HL-60 (cell line): ENCODE results near the gene ZSWIM6.

Experiments
- DNase-seq, 2 experiments: peaks; one replicate each; pipeline ENCODE4 v3.0.0-alpha.2; 2010 to 2020; ENCODE audit warnings: low read depth in 1 of 2, low spot score in 1 of 2
- H3K27ac ChIP-seq: fragments of 250-450 bp; sonication (Bioruptor Pico); replicated peaks from 2 replicates; pipeline ENCODE4 v1.5.1; 2020; ENCODE audit warnings: mild to moderate bottlenecking, moderate library complexity
- H3K27me3 ChIP-seq: fragments of 250-450 bp; sonication (Bioruptor Pico); 2 replicates; pipeline ENCODE4 v1.5.1; 2021; ENCODE audit warnings: mild to moderate bottlenecking, moderate library complexity; ENCODE audit not compliant: insufficient read depth, poor library complexity, severe bottlenecking
- H3K4me3 ChIP-seq: replicated peaks from 2 replicates; pipeline ENCODE4 v1.5.1; 2011; ENCODE audit warnings: mild to moderate bottlenecking, control low read depth, low read length; ENCODE audit not compliant: insufficient read depth
- GABPA ChIP-seq: IDR thresholded peaks from 2 replicates; pipeline ENCODE4 v1.6.1; 2012; ENCODE audit warnings: low read depth
- POLR2AphosphoS5 ChIP-seq: IDR thresholded peaks from 2 replicates; pipeline ENCODE4 v1.6.1; 2012; ENCODE audit warnings: low read depth
- SPI1 ChIP-seq: IDR thresholded peaks from 2 replicates; pipeline ENCODE4 v1.6.1; 2012; ENCODE audit warnings: low read depth, mild to moderate bottlenecking, borderline replicate concordance
- TF ChIP-seq, protein P1 (sequence below): IDR thresholded peaks from 2 replicates; pipeline ENCODE4 v1.6.1; 2012; ENCODE audit warnings: low read depth; ENCODE audit not compliant: insufficient replicate concordance
- TF ChIP-seq, protein P2 (sequence below): IDR thresholded peaks from one replicate; pipeline ENCODE4 v1.5.1; 2011; ENCODE audit warnings: low read length, control low read depth, inconsistent platforms; ENCODE audit not compliant: insufficient read depth

Gene ZSWIM6

DNA sequence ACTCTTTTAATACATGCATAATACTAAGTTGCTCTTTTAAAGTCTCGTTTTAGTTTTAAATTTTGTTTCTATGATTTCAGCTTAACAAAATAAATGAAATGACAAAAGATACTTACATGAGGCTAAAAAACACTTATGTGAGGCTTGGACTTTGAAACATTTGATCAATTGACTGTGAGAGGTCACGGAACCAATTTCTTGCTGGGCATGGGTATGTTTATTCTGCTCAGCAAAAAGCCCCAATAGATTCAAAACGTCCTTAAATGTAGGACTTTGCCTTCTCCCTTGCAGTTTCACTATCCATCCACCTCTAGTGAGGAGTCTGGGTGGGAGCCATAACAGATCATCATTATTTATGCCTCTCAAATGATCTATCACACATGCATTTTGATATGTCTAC is 191.9 kb downstream of the ZSWIM6 start:
- no peaks in the 10 kb centered on the region for H3K27me3 ChIP-seq
- TF ChIP-seq, protein P1, sequence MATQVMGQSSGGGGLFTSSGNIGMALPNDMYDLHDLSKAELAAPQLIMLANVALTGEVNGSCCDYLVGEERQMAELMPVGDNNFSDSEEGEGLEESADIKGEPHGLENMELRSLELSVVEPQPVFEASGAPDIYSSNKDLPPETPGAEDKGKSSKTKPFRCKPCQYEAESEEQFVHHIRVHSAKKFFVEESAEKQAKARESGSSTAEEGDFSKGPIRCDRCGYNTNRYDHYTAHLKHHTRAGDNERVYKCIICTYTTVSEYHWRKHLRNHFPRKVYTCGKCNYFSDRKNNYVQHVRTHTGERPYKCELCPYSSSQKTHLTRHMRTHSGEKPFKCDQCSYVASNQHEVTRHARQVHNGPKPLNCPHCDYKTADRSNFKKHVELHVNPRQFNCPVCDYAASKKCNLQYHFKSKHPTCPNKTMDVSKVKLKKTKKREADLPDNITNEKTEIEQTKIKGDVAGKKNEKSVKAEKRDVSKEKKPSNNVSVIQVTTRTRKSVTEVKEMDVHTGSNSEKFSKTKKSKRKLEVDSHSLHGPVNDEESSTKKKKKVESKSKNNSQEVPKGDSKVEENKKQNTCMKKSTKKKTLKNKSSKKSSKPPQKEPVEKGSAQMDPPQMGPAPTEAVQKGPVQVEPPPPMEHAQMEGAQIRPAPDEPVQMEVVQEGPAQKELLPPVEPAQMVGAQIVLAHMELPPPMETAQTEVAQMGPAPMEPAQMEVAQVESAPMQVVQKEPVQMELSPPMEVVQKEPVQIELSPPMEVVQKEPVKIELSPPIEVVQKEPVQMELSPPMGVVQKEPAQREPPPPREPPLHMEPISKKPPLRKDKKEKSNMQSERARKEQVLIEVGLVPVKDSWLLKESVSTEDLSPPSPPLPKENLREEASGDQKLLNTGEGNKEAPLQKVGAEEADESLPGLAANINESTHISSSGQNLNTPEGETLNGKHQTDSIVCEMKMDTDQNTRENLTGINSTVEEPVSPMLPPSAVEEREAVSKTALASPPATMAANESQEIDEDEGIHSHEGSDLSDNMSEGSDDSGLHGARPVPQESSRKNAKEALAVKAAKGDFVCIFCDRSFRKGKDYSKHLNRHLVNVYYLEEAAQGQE: no peak
- TF ChIP-seq SPI1 (no peak), POLR2AphosphoS5 (no peak), GABPA (no peak)
- TF ChIP-seq, protein P2, sequence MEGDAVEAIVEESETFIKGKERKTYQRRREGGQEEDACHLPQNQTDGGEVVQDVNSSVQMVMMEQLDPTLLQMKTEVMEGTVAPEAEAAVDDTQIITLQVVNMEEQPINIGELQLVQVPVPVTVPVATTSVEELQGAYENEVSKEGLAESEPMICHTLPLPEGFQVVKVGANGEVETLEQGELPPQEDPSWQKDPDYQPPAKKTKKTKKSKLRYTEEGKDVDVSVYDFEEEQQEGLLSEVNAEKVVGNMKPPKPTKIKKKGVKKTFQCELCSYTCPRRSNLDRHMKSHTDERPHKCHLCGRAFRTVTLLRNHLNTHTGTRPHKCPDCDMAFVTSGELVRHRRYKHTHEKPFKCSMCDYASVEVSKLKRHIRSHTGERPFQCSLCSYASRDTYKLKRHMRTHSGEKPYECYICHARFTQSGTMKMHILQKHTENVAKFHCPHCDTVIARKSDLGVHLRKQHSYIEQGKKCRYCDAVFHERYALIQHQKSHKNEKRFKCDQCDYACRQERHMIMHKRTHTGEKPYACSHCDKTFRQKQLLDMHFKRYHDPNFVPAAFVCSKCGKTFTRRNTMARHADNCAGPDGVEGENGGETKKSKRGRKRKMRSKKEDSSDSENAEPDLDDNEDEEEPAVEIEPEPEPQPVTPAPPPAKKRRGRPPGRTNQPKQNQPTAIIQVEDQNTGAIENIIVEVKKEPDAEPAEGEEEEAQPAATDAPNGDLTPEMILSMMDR: no peak
- H3K4me3 ChIP-seq: no peak overlapping the region
- no peak overlapping the region for H3K27ac ChIP-seq
- no peak for DNase-seq

DNA sequence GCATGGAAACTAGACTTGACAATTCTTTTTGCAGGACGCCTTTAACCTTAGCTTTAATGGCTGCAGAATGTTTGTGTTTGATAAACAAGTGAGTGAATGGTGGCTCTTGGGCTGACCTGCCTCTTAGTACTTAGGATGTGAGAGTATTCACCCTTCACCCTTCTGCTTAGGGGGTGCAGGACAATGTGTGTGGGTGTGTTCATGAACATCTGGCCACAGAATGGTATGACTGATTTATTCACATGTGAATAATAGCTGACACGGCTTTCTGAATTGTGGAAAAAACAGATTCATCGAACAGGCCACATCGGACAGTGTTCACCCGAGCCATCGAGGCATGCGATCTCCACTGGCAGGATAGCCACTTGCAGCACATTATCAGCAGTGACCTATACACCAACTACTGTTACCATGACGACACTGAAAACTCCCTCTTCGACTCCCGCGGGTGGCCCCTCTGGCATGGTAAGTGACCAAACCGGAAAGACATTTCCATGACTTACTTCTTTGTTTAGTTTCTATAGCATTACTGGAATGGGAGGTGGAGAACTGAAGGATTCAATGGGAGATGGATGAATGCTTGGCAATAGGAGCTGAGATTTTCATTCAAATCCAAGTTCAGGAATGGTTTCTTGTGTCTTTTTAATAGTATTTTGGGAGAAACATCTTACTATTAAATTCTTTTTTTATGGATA is 193.6 kb downstream of the ZSWIM6 start:
- no peak overlapping the region for H3K4me3 ChIP-seq
- no peak overlapping the region for H3K27ac ChIP-seq
- no peak for DNase-seq
- no peak for TF ChIP-seq POLR2AphosphoS5
- no peak for TF ChIP-seq SPI1
- no peak for TF ChIP-seq GABPA
- TF ChIP-seq, protein P1: no peak
- TF ChIP-seq, protein P2: no peak
- H3K27me3 ChIP-seq: no peaks in the 10 kb centered on the region

DNA sequence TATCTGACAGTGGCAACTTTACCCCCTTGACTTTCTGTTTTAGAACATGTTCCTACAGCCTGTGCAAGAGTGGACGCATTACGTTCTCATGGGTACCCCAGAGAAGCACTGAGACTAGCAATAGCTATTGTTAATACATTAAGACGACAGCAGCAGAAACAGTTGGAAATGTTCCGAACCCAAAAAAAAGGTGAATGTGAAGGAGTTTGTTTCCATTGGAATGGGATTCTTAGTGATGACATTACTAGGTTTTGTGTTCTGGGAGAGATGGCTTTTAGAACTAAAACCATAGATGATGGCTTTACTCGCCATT is 194.1 kb downstream of the ZSWIM6 start:
- Histone ChIP-seq H3K27ac (no peak overlapping the region), H3K27me3 (no peaks in the 10 kb centered on the region), H3K4me3 (no peak overlapping the region)
- DNase-seq: no peak
- TF ChIP-seq, protein P1: no peak
- TF ChIP-seq POLR2AphosphoS5: no peak
- TF ChIP-seq SPI1: no peak
- TF ChIP-seq, protein P2: no peak
- TF ChIP-seq GABPA: no peak
